ENCODE data around the gene RAB30. TPM values are rescaled to one million over a fixed set of nuclear protein-coding genes. Genes with fewer than 3 reads are reported as not detected.

RAB30 gene
- total and polyA plus RNA-seq, 8 donors, result 11.3 to 15.9 (median 14.3) TPM

DNA sequence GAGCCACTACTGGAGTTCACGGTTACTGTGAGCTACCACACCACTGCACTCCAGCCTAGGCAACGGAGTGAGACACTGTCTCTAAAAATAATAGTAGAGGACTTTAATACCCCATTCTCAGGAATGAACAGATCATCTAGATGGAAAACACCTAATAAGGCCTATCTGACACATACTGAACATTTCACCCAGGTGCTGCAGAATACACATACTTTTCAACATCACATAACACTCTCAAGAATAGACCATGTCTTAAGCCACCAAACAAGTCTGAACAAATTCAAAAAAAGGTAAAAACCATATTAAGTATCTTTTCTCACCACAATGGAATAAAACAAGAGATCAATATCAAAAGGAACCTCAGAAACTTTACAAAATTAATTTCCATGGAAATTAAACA lies 132.2 kb downstream of the RAB30 start:
- Histone ChIP-seq H3K9me3 (no peaks in the 10 kb centered on the region), H3K4me3 (no peak overlapping the region), H3K27me3 (no peaks in the 10 kb centered on the region), H3K4me1 (no peaks in the 10 kb centered on the region), H3K36me3 (no peaks in the 10 kb centered on the region), H3K27ac (no peak overlapping the region)
- no peak for TF ChIP-seq CTCF (IDR thresholded peaks at IDR 0.05)
- intact Hi-C loops (cut with DNase I), result no loop called here
- ATAC-seq (no peak), DNase-seq (no peak)

- intact Hi-C loops (cut with DNase I), result no loop called here
- Histone ChIP-seq H3K36me3 (no peaks in the 10 kb centered on the region), H3K9me3 (no peaks in the 10 kb centered on the region), H3K4me3 (no peak overlapping the region), H3K27ac (no peak overlapping the region), H3K4me1 (no peaks in the 10 kb centered on the region), H3K27me3 (no peaks in the 10 kb centered on the region)
- DNase-seq, result no peak
- ATAC-seq, result no peak
- no peak for TF ChIP-seq CTCF (IDR thresholded peaks at IDR 0.05)
Observed at GRCh38 chr11:82937554-82937953, 134.1 kb downstream of the RAB30 start.

DNA sequence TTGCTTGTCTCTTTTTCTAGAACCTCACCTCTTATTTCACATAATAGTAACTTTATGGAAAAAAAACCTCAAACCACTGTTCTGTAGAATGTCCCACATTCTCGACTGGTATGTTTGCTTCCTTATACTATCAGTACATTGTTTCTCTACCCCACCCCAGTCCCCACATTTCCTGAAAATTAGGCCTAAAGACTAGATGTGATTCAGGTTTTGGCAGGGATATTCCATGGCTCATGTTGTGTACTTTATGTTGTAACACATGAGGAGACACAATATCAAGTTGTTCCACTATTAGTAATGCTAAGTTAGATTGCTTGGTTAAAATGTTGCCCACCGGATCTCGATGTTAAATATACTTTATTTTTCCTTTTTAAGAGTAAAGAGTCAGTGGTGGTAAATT lies 135.4 kb downstream of the RAB30 start:
- Histone ChIP-seq H3K4me1 (no peaks in the 10 kb centered on the region), H3K36me3 (no peaks in the 10 kb centered on the region), H3K4me3 (no peak overlapping the region), H3K9me3 (no peaks in the 10 kb centered on the region), H3K27ac (no peak overlapping the region), H3K27me3 (no peaks in the 10 kb centered on the region)
- no peak for TF ChIP-seq CTCF (IDR thresholded peaks at IDR 0.05)
- intact Hi-C loops (cut with DNase I), result no loop called here
- DNase-seq (no peak), ATAC-seq (no peak)

GRCh38 chr11:82932564-82932963 lies 139.1 kb downstream of the RAB30 start:
- ATAC-seq (no peak), DNase-seq (no peak)
- intact Hi-C loops (cut with DNase I), result no loop called here
- H3K36me3 ChIP-seq, result no peaks in the 10 kb centered on the region
- H3K4me3 ChIP-seq, result no peak overlapping the region
- H3K4me1 ChIP-seq, result no peaks in the 10 kb centered on the region
- H3K27me3 ChIP-seq, result no peaks in the 10 kb centered on the region
- no peaks in the 10 kb centered on the region for H3K9me3 ChIP-seq
- no peak for TF ChIP-seq CTCF (IDR thresholded peaks at IDR 0.05)
- H3K27ac ChIP-seq, result no peak overlapping the region

GRCh38 chr11:82930734-82931133 lies 141.0 kb downstream of the RAB30 start:
- H3K27ac ChIP-seq, result no peak overlapping the region
- no peak for DNase-seq
- H3K27me3 ChIP-seq, result no peaks in the 10 kb centered on the region
- H3K9me3 ChIP-seq, result no peaks in the 10 kb centered on the region
- ATAC-seq, result no peak
- H3K4me3 ChIP-seq, result no peak overlapping the region
- no peaks in the 10 kb centered on the region for H3K4me1 ChIP-seq
- intact Hi-C loops (cut with DNase I), result no loop called here
- no peak for TF ChIP-seq CTCF (IDR thresholded peaks at IDR 0.05)
- no peaks in the 10 kb centered on the region for H3K36me3 ChIP-seq
